Neural cell (in vitro differentiated cells): ENCODE data around the gene IHH. TPM values are rescaled to one million over a fixed set of nuclear protein-coding genes. Genes with fewer than 3 reads are reported as not detected.

Source experiments
- H2AFZ ChIP-seq: fragments of 200-600, 300-800 bp; sonication (generic), shearing (Covaris generic); 2 replicates; pipeline ENCODE4 v1.6.0; 2014; ENCODE audit warnings: low read depth, mild to moderate bottlenecking, antibody characterized with exemption, low read length, moderate library complexity
- H3F3A ChIP-seq: fragments of 200-600 bp; shearing (Covaris generic); 2 replicates; pipeline ENCODE4 v1.6.1; 2016; ENCODE audit warnings: mild to moderate bottlenecking, moderate library complexity, mixed read lengths, antibody characterized with exemption, low read length; ENCODE audit not compliant: insufficient read depth, poor library complexity, severe bottlenecking
- H3K27ac ChIP-seq: fragments of 200-600, 300-800 bp; sonication (generic), shearing (Covaris generic); 2 replicates; pipeline ENCODE4 v1.5.1; 2014; ENCODE audit warnings: mild to moderate bottlenecking, low read length, moderate library complexity
- H3K27me3 ChIP-seq: fragments of 300-800, 200-600 bp; sonication (generic), shearing (Covaris generic); 2 replicates; pipeline ENCODE4 v1.6.0; 2014; ENCODE audit warnings: mild to moderate bottlenecking, low read depth, low read length, moderate library complexity; ENCODE audit not compliant: insufficient read depth
- H3K36me3 ChIP-seq: fragments of 300-800, 200-600 bp; sonication (generic), shearing (Covaris generic); 2 replicates; pipeline ENCODE4 v1.5.1; 2014; ENCODE audit warnings: mild to moderate bottlenecking, antibody characterized with exemption, low read length, moderate library complexity; ENCODE audit not compliant: insufficient read depth
- H3K4me2 ChIP-seq: fragments of 300-800, 200-600 bp; sonication (generic), shearing (Covaris generic); 2 replicates; pipeline ENCODE4 v1.6.0; 2014; ENCODE audit warnings: mild to moderate bottlenecking, low read length
- H3K4me3 ChIP-seq: fragments of 300-800, 200-600 bp; sonication (generic), shearing (Covaris generic); 2 replicates; pipeline ENCODE4 v1.5.1; 2014; ENCODE audit warnings: mild to moderate bottlenecking, low read length, moderate library complexity
- H3K79me2 ChIP-seq: fragments of 200-600 bp; shearing (Covaris generic); replicated peaks from 2 replicates; pipeline ENCODE4 v1.6.0; 2014; ENCODE audit warnings: mild to moderate bottlenecking, low read length, moderate library complexity; ENCODE audit not compliant: insufficient read depth
- H3K9ac ChIP-seq: fragments of 300-800, 200-600 bp; sonication (generic), shearing (Covaris generic); 2 replicates; pipeline ENCODE4 v1.6.1; 2016; ENCODE audit warnings: mild to moderate bottlenecking, low read length, mixed read lengths
- H3K9me2 ChIP-seq: fragments of 200-600 bp; shearing (Covaris generic); 2 replicates; pipeline ENCODE4 v1.6.1; 2016; ENCODE audit warnings: mild to moderate bottlenecking, low read length, mixed read lengths; ENCODE audit not compliant: insufficient read depth
- H3K9me3 ChIP-seq: fragments of 200-600, 300-800 bp; sonication (generic), shearing (Covaris generic); 2 replicates; pipeline ENCODE4 v1.6.1; 2016; ENCODE audit warnings: mild to moderate bottlenecking, mixed run types, low read length, moderate library complexity, mixed read lengths
- H4K20me1 ChIP-seq: fragments of 200-600 bp; shearing (Covaris generic); 2 replicates; pipeline ENCODE4 v1.6.1; 2016; ENCODE audit warnings: mild to moderate bottlenecking, mixed run types; ENCODE audit not compliant: insufficient read depth
- CTCF ChIP-seq: fragments of 450-650 bp; IDR thresholded peaks from 2 replicates; pipeline ENCODE4 v1.5.1; 2014; ENCODE audit warnings: antibody characterized with exemption, mild to moderate bottlenecking, moderate library complexity; ENCODE audit not compliant: poor library complexity, severe bottlenecking
- EP300 ChIP-seq: fragments of 450-650 bp; conservative IDR thresholded peaks from 2 replicates; pipeline ENCODE4 v1.6.1; 2014; ENCODE audit warnings: antibody characterized with exemption, mild to moderate bottlenecking, moderate library complexity; ENCODE audit not compliant: poor library complexity, severe bottlenecking
- EZH2 ChIP-seq: fragments of 200-600, 300-800 bp; shearing (Covaris generic), sonication (generic); IDR thresholded peaks from 2 replicates; pipeline ENCODE4 v1.6.1; 2014; ENCODE audit warnings: antibody characterized with exemption, low read length, borderline replicate concordance, mild to moderate bottlenecking; ENCODE audit not compliant: insufficient read depth, poor library complexity, severe bottlenecking
- MXI1 ChIP-seq: fragments of 450-650 bp; conservative IDR thresholded peaks from 2 replicates; pipeline ENCODE4 v1.6.1; 2014; ENCODE audit warnings: antibody characterized with exemption, mild to moderate bottlenecking; ENCODE audit not compliant: poor library complexity, severe bottlenecking
- POLR2AphosphoS5 ChIP-seq: IDR thresholded peaks from 2 replicates; pipeline ENCODE4 v1.6.1; 2012
- RAD21 ChIP-seq: fragments of 450-650 bp; conservative IDR thresholded peaks from 2 replicates; pipeline ENCODE4 v1.6.1; 2014; ENCODE audit warnings: antibody characterized with exemption, mild to moderate bottlenecking, moderate library complexity
- REST ChIP-seq: IDR thresholded peaks from 2 replicates; pipeline ENCODE4 v1.6.1; 2012; ENCODE audit warnings: borderline replicate concordance
- SMC3 ChIP-seq: fragments of 450-650 bp; conservative IDR thresholded peaks from 2 replicates; pipeline ENCODE4 v1.6.1; 2014; ENCODE audit warnings: antibody characterized with exemption, mild to moderate bottlenecking, moderate library complexity; ENCODE audit not compliant: poor library complexity
- TAF1 ChIP-seq: IDR thresholded peaks from 2 replicates; pipeline ENCODE4 v1.6.1; 2012; ENCODE audit warnings: low read depth
- polyA plus RNA-seq: library from polyadenylated mRNA; depleted of rRNA; stranded (reverse); fragments of >200 nt; gene quantifications from 2 replicates; pipeline ENCODE4 v1.2.3, GENCODE V29; 2014

Gene IHH
- polyA plus RNA-seq, 1 donor from 2014 or later: not detected

GRCh38 chr2:219082332-219082958 lies 21.7 kb upstream of the IHH start:
- Histone ChIP-seq H3K4me2 (no peak overlapping the region), H3K9ac (no peak overlapping the region), H3K9me2 (no peaks in the 10 kb centered on the region)

More at GRCh38 chr2:219082332-219082958, 21.7 kb upstream of the IHH start:
- no peaks in the 10 kb centered on the region for H3K9me3 ChIP-seq
- no peak overlapping the region for H3K27ac ChIP-seq
- H4K20me1 ChIP-seq: no peaks in the 10 kb centered on the region
- no peaks in the 10 kb centered on the region for H3K36me3 ChIP-seq
- no peak overlapping the region for H2AFZ ChIP-seq
- H3K79me2 ChIP-seq: no peaks in the 10 kb centered on the region
- H3K4me3 ChIP-seq: no peak overlapping the region
- no peaks in the 10 kb centered on the region for H3K27me3 ChIP-seq
- TF ChIP-seq SMC3 (no peak), TAF1 (no peak), EZH2 (no peak), EP300 (no peak), MXI1 (no peak), REST (no peak), RAD21 (no peak), POLR2AphosphoS5 (no peak), CTCF (no peak)
- H3F3A ChIP-seq: no peaks in the 10 kb centered on the region
